Mucosa of stomach (tissue), 1 donor: ENCODE measurements around the gene DBT.

Experiments
- H3K27me3 ChIP-seq: one replicate; pipeline ENCODE4 v1.7.0; 2013; ENCODE audit warnings: mild to moderate bottlenecking, low read length; ENCODE audit not compliant: control insufficient read depth, insufficient read depth
- H3K36me3 ChIP-seq: one replicate; pipeline ENCODE4 v1.7.0; 2013; ENCODE audit warnings: low read length; ENCODE audit not compliant: control insufficient read depth, insufficient read depth
- H3K4me1 ChIP-seq: one replicate; pipeline ENCODE4 v1.7.0; 2013; ENCODE audit warnings: mild to moderate bottlenecking, low read length; ENCODE audit not compliant: control insufficient read depth, insufficient read depth
- H3K4me3 ChIP-seq: one replicate; pipeline ENCODE4 v1.7.0; 2013; ENCODE audit warnings: low read length
- H3K9ac ChIP-seq: one replicate; pipeline ENCODE4 v1.7.0; 2013; ENCODE audit warnings: mild to moderate bottlenecking, low read length, moderate library complexity
- H3K9me3 ChIP-seq: one replicate; pipeline ENCODE4 v1.7.0; 2013; ENCODE audit warnings: mild to moderate bottlenecking, low read length, moderate library complexity; ENCODE audit not compliant: control insufficient read depth
- donor health status: Pancreatic carcinoma.

The DBT gene

DNA sequence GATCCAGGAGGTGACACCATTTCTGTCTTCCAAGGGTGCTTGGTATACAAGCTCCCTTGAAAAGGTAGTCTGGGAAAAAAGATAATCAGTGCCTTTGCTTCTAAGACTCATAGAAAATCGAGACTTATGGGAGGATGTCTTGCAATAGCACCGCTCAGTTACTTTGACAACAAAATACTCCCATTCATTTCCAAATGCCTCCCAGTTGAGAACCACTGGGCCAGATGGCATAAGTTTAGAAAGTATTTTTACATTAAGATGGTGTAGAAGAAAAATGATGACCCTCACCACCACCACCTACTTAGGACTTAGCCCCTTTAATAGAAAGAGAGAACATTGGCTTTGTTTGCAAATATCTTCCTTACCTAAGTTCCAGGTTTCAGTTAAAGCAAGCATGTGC lies 112.0 kb downstream of the DBT start:
- Histone ChIP-seq H3K4me1 (no peaks in the 10 kb centered on the region), H3K27me3 (no peaks in the 10 kb centered on the region), H3K36me3 (no peaks in the 10 kb centered on the region), H3K9ac (no peak overlapping the region), H3K4me3 (no peak overlapping the region), H3K9me3 (no peaks in the 10 kb centered on the region)
